Activated CD8-positive, alpha-beta memory T cell treated with anti-CD3 and anti-CD28 coated beads, Interleukin-2, amount 10 ng/mL, durations not matched to agents 7 days and 5 days (primary cell): ENCODE measurements around the gene ITPK1. TPM values are rescaled to one million over a fixed set of nuclear protein-coding genes. Genes with fewer than 3 reads are reported as not detected.

Experiments
- ATAC-seq: fragments of 150-1000 bp; cut with Tn5 transposase; one replicate; pipeline ENCODE4 v1.10.0; 2021; ENCODE audit warnings: moderate library complexity
- CTCF ChIA-PET: fragments of 350-600 bp; sonication (Branson Sonifier 250); formaldehyde crosslinking; loops from one replicate; lab custom pipeline; 2021; ENCODE audit warnings: antibody characterized with exemption; lab: Charles Lee
- DNase-seq: peaks from one replicate; pipeline ENCODE4 v3.0.0-alpha.2; 2020
- H3K27ac Mint-ChIP-seq: one replicate; pipeline ENCODE4 v1.8.0; 2021; ENCODE audit warnings: mild to moderate bottlenecking, mixed read lengths
- H3K27me3 Mint-ChIP-seq: one replicate; pipeline ENCODE4 v1.8.0; 2021; ENCODE audit warnings: mixed read lengths
- H3K36me3 Mint-ChIP-seq: one replicate; pipeline ENCODE4 v1.8.0; 2021; ENCODE audit warnings: mild to moderate bottlenecking, mixed read lengths
- H3K4me1 Mint-ChIP-seq: one replicate; pipeline ENCODE4 v1.8.0; 2021; ENCODE audit warnings: mixed read lengths
- H3K4me3 Mint-ChIP-seq: one replicate; pipeline ENCODE4 v1.8.0; 2021; ENCODE audit warnings: mild to moderate bottlenecking, moderate library complexity, mixed read lengths
- H3K9me3 Mint-ChIP-seq: one replicate; pipeline ENCODE4 v1.8.0; 2022; ENCODE audit warnings: low read depth, mixed read lengths
- total RNA-seq, 2 experiments: library from RNA; stranded (reverse); gene quantifications; one replicate each; pipeline ENCODE4 v1.2.3, GENCODE V29; 2021

Gene ITPK1
- total RNA-seq, 2 experiments from 2014 or later, result 96.1 to 103 TPM

GRCh38 chr14:93084402-93084801, 31.3 kb downstream of the ITPK1 start:
- H3K27ac Mint-ChIP-seq, result no peak overlapping the region
- CTCF ChIA-PET, result interaction anchor here (0.8 to 5.3 kb wide), 2 partner anchors 17 to 29 kb away, joined by 3 to 24 read pairs; no protein-coding TSS in a partner anchor
- ATAC-seq (no peak), DNase-seq (no peak)
- H3K9me3 Mint-ChIP-seq, result no peaks in the 10 kb centered on the region
- H3K4me1 Mint-ChIP-seq, result peaks cover 69% of the 10 kb centered on the region
- peaks cover 9% of the 10 kb centered on the region for H3K36me3 Mint-ChIP-seq
- no peaks in the 10 kb centered on the region for H3K27me3 Mint-ChIP-seq
- no peak overlapping the region for H3K4me3 Mint-ChIP-seq

GRCh38 chr14:93083917-93084316, 31.8 kb downstream of the ITPK1 start:
- Mint-ChIP-seq H3K36me3 (peaks cover 9% of the 10 kb centered on the region), H3K27ac (no peak overlapping the region), H3K27me3 (no peaks in the 10 kb centered on the region), H3K4me3 (no peak overlapping the region), H3K9me3 (no peaks in the 10 kb centered on the region), H3K4me1 (peaks cover 74% of the 10 kb centered on the region)
- no peak for ATAC-seq
- no peak for DNase-seq
- CTCF ChIA-PET, result interaction anchor here (5.3 kb wide), 1 partner anchor 30 kb away, joined by 24 read pairs; no protein-coding TSS in a partner anchor

- no peak overlapping the region for H3K4me3 Mint-ChIP-seq
- peak overlapping the region; percentile 77 for H3K27ac Mint-ChIP-seq
- no peaks in the 10 kb centered on the region for H3K9me3 Mint-ChIP-seq
- CTCF ChIA-PET, result interaction anchor here (1.0 to 5.3 kb wide), 3 partner anchors 15 to 31 kb away, joined by 3 to 24 read pairs (median 3); no protein-coding TSS in a partner anchor
- peaks cover 9% of the 10 kb centered on the region for H3K36me3 Mint-ChIP-seq
- H3K27me3 Mint-ChIP-seq, result no peaks in the 10 kb centered on the region
- H3K4me1 Mint-ChIP-seq, result peaks cover 74% of the 10 kb centered on the region
- ATAC-seq (no peak), DNase-seq (no peak)
Measured at GRCh38 chr14:93082576-93083001, 33.1 kb downstream of the ITPK1 start.

- CTCF ChIA-PET, result interaction anchor here (1.0 to 5.3 kb wide), 5 partner anchors 15 to 57 kb away, joined by 3 to 24 read pairs (median 3); no protein-coding TSS in a partner anchor
- Mint-ChIP-seq H3K4me1 (peaks cover 70% of the 10 kb centered on the region), H3K4me3 (peak overlapping the region; percentile 13), H3K9me3 (no peaks in the 10 kb centered on the region), H3K27ac (peak overlapping the region; percentile 77), H3K27me3 (no peaks in the 10 kb centered on the region), H3K36me3 (peaks cover 7% of the 10 kb centered on the region)
- DNase-seq (peak; percentile 83), ATAC-seq (peak; percentile 72)
Measured at GRCh38 chr14:93081876-93082570, 33.7 kb downstream of the ITPK1 start.

GRCh38 chr14:93079865-93080403, 35.8 kb downstream of the ITPK1 start:
- H3K4me1 Mint-ChIP-seq, result peaks cover 68% of the 10 kb centered on the region
- no peaks in the 10 kb centered on the region for H3K27me3 Mint-ChIP-seq
- no peak overlapping the region for H3K4me3 Mint-ChIP-seq
- DNase-seq (no peak), ATAC-seq (no peak)
- peaks cover 6% of the 10 kb centered on the region for H3K36me3 Mint-ChIP-seq
- CTCF ChIA-PET, result interaction anchor here (0.9 to 1.1 kb wide), 2 partner anchors 13 to 33 kb away, joined by 3 to 4 read pairs; no protein-coding TSS in a partner anchor
- no peak overlapping the region for H3K27ac Mint-ChIP-seq
- no peaks in the 10 kb centered on the region for H3K9me3 Mint-ChIP-seq

GRCh38 chr14:93079321-93079720, 36.4 kb downstream of the ITPK1 start:
- H3K36me3 Mint-ChIP-seq, result peaks cover 3% of the 10 kb centered on the region
- H3K27me3 Mint-ChIP-seq, result no peaks in the 10 kb centered on the region
- peaks cover 69% of the 10 kb centered on the region for H3K4me1 Mint-ChIP-seq
- H3K27ac Mint-ChIP-seq, result peak overlapping the region; percentile 38
- CTCF ChIA-PET, result interaction anchor here (0.9 kb wide), 1 partner anchor 13 kb away, joined by 3 read pairs; no protein-coding TSS in a partner anchor
- ATAC-seq, result no peak
- no peak overlapping the region for H3K4me3 Mint-ChIP-seq
- DNase-seq, result no peak
- H3K9me3 Mint-ChIP-seq, result no peaks in the 10 kb centered on the region

GRCh38 chr14:93078870-93079269, 36.9 kb downstream of the ITPK1 start:
- ATAC-seq (no peak), DNase-seq (no peak)
- H3K9me3 Mint-ChIP-seq, result no peaks in the 10 kb centered on the region
- no peak overlapping the region for H3K4me3 Mint-ChIP-seq
- H3K36me3 Mint-ChIP-seq, result peaks cover 2% of the 10 kb centered on the region
- peak overlapping the region; percentile 10 for H3K27ac Mint-ChIP-seq
- CTCF ChIA-PET, result interaction anchor here (0.9 kb wide), 1 partner anchor 12 kb away, joined by 3 read pairs; no protein-coding TSS in a partner anchor
- H3K4me1 Mint-ChIP-seq, result peaks cover 70% of the 10 kb centered on the region
- no peaks in the 10 kb centered on the region for H3K27me3 Mint-ChIP-seq

- no peaks in the 10 kb centered on the region for H3K9me3 Mint-ChIP-seq
- H3K27ac Mint-ChIP-seq, result no peak overlapping the region
- CTCF ChIA-PET, result interaction anchor here (1.5 to 4.0 kb wide), 4 partner anchors 9 to 38 kb away, joined by 3 to 15 read pairs (median 4); no protein-coding TSS in a partner anchor
- DNase-seq (no peak), ATAC-seq (no peak)
- no peak overlapping the region for H3K4me3 Mint-ChIP-seq
- H3K27me3 Mint-ChIP-seq, result no peaks in the 10 kb centered on the region
- H3K36me3 Mint-ChIP-seq, result peaks cover 2% of the 10 kb centered on the region
- H3K4me1 Mint-ChIP-seq, result peaks cover 65% of the 10 kb centered on the region
Measured at GRCh38 chr14:93076755-93077154, 39.0 kb downstream of the ITPK1 start.

- CTCF ChIA-PET, result interaction anchor here (0.9 to 4.0 kb wide), 4 partner anchors 9 to 42 kb away, joined by 3 to 15 read pairs (median 4); no protein-coding TSS in a partner anchor
- Mint-ChIP-seq H3K4me3 (no peak overlapping the region), H3K36me3 (peaks cover 2% of the 10 kb centered on the region), H3K9me3 (no peaks in the 10 kb centered on the region), H3K4me1 (peaks cover 63% of the 10 kb centered on the region), H3K27ac (no peak overlapping the region), H3K27me3 (no peaks in the 10 kb centered on the region)
- DNase-seq (no peak), ATAC-seq (no peak)
Measured at GRCh38 chr14:93075891-93076290, 39.8 kb downstream of the ITPK1 start.

GRCh38 chr14:93073910-93074769, 41.6 kb downstream of the ITPK1 start:
- Mint-ChIP-seq H3K9me3 (no peaks in the 10 kb centered on the region), H3K4me1 (peaks cover 63% of the 10 kb centered on the region), H3K4me3 (no peak overlapping the region), H3K36me3 (peaks cover 2% of the 10 kb centered on the region), H3K27me3 (no peaks in the 10 kb centered on the region), H3K27ac (peak overlapping the region; percentile 71)
- CTCF ChIA-PET, result interaction anchor here (1.2 to 4.0 kb wide), 3 partner anchors 8 to 39 kb away, joined by 3 to 15 read pairs (median 5); no protein-coding TSS in a partner anchor
- DNase-seq, result no peak
- peak; percentile 47 for ATAC-seq

GRCh38 chr14:93073358-93073707, 42.4 kb downstream of the ITPK1 start:
- Mint-ChIP-seq H3K27ac (peak overlapping the region; percentile 71), H3K4me1 (peaks cover 61% of the 10 kb centered on the region), H3K9me3 (no peaks in the 10 kb centered on the region), H3K4me3 (no peak overlapping the region), H3K27me3 (no peaks in the 10 kb centered on the region), H3K36me3 (peaks cover 2% of the 10 kb centered on the region)
- DNase-seq, result no peak
- no peak for ATAC-seq
- CTCF ChIA-PET, result interaction anchor here (1.4 kb wide), 1 partner anchor 40 kb away, joined by 5 read pairs; no protein-coding TSS in a partner anchor

GRCh38 chr14:93072659-93073357, 42.9 kb downstream of the ITPK1 start:
- H3K27ac Mint-ChIP-seq, result peak overlapping the region; percentile 72
- DNase-seq (peak; percentile 57), ATAC-seq (peak; percentile 18)
- no peaks in the 10 kb centered on the region for H3K27me3 Mint-ChIP-seq
- H3K36me3 Mint-ChIP-seq, result peaks cover 2% of the 10 kb centered on the region
- peaks cover 66% of the 10 kb centered on the region for H3K4me1 Mint-ChIP-seq
- H3K4me3 Mint-ChIP-seq, result peak overlapping the region; percentile 34
- no peaks in the 10 kb centered on the region for H3K9me3 Mint-ChIP-seq
- CTCF ChIA-PET, result interaction anchor here (1.4 to 1.7 kb wide), 2 partner anchors 39 to 40 kb away, joined by 4 to 5 read pairs; no protein-coding TSS in a partner anchor
